MM.1S (cell line): Measurements from ENCODE around the gene UBE2E2.

Experiments
- DNase-seq: peaks from one replicate; pipeline ENCODE4 v3.0.0-alpha.2; 2015
- H2AFZ ChIP-seq: fragments of 300-600 bp; sonication (generic); 2 replicates; pipeline ENCODE4 v1.6.0; 2016; ENCODE audit warnings: antibody characterized with exemption, low read length
- H3F3A ChIP-seq: fragments of 300-600 bp; sonication (generic); 2 replicates; pipeline ENCODE4 v1.6.1; 2016; ENCODE audit warnings: mild to moderate bottlenecking, antibody characterized with exemption, low read length, moderate library complexity, mixed read lengths; ENCODE audit not compliant: insufficient read depth
- H3K27ac ChIP-seq: fragments of 300-600 bp; sonication (generic); 2 replicates; pipeline ENCODE4 v1.5.1; 2016; ENCODE audit warnings: mild to moderate bottlenecking, low read length
- H3K27me3 ChIP-seq: fragments of 300-600 bp; sonication (generic); replicated peaks from 2 replicates; pipeline ENCODE4 v1.6.0; 2016; ENCODE audit warnings: low read length; ENCODE audit not compliant: insufficient read depth
- H3K36me3 ChIP-seq: fragments of 300-600 bp; sonication (generic); replicated peaks from 2 replicates; pipeline ENCODE4 v1.6.1; 2016; ENCODE audit warnings: mild to moderate bottlenecking, low read length, mixed read lengths; ENCODE audit not compliant: insufficient read depth
- H3K4me1 ChIP-seq: fragments of 300-600 bp; sonication (generic); 2 replicates; pipeline ENCODE4 v1.6.1; 2016; ENCODE audit warnings: low read length, mixed read lengths
- H3K4me2 ChIP-seq: fragments of 300-600 bp; sonication (generic); 2 replicates; pipeline ENCODE4 v1.6.0; 2016; ENCODE audit warnings: low read depth, low read length
- H3K4me3 ChIP-seq: fragments of 300-600 bp; sonication (generic); 2 replicates; pipeline ENCODE4 v1.5.1; 2016; ENCODE audit warnings: low read length, mixed read lengths
- H3K79me2 ChIP-seq: fragments of 300-600 bp; sonication (generic); 2 replicates; pipeline ENCODE4 v1.6.1; 2016; ENCODE audit warnings: mixed run types, low read length, mixed read lengths
- H3K9ac ChIP-seq: fragments of 300-600 bp; sonication (generic); 2 replicates; pipeline ENCODE4 v1.6.1; 2016; ENCODE audit warnings: low read length, mixed read lengths
- H3K9me2 ChIP-seq: fragments of 300-600 bp; sonication (generic); replicated peaks from 2 replicates; pipeline ENCODE4 v1.6.1; 2016; ENCODE audit warnings: mild to moderate bottlenecking, low read length, mixed read lengths; ENCODE audit not compliant: insufficient read depth
- H3K9me3 ChIP-seq: fragments of 300-600 bp; sonication (generic); replicated peaks from 2 replicates; pipeline ENCODE4 v1.6.1; 2016; ENCODE audit warnings: mild to moderate bottlenecking, low read length, mixed read lengths; ENCODE audit not compliant: insufficient read depth
- H4K20me1 ChIP-seq: fragments of 300-600 bp; sonication (generic); 2 replicates; pipeline ENCODE4 v1.6.1; 2016; ENCODE audit warnings: mild to moderate bottlenecking, low read length, moderate library complexity, mixed read lengths; ENCODE audit not compliant: insufficient read depth
- EZH2 ChIP-seq: fragments of 300-600 bp; sonication (generic); optimal IDR thresholded peaks from 2 replicates; pipeline ENCODE3; 2017; ENCODE audit warnings: low read depth, mild to moderate bottlenecking, antibody characterized with exemption, low read length, mixed read lengths
- EZH2phosphoT487 ChIP-seq: fragments of 300-600 bp; sonication (generic); IDR thresholded peaks from 2 replicates; pipeline ENCODE4 v1.6.1; 2018; ENCODE audit warnings: antibody characterized with exemption, low read length
- TF ChIP-seq, protein P1 (sequence below): fragments of 300-600 bp; sonication (generic); IDR thresholded peaks from 2 replicates; pipeline ENCODE4 v1.5.1; 2016; ENCODE audit warnings: antibody characterized with exemption, low read length, mixed read lengths

UBE2E2 gene

GRCh38 chr3:23164746-23165145, 38.4 kb upstream of the UBE2E2 start:
- Histone ChIP-seq H3K4me2 (no peak overlapping the region), H3F3A (peaks cover 25% of the 10 kb centered on the region), H3K4me3 (no peak overlapping the region), H3K9me3 (no peaks in the 10 kb centered on the region), H3K9ac (no peak overlapping the region), H3K79me2 (no peaks in the 10 kb centered on the region), H3K36me3 (no peaks in the 10 kb centered on the region), H3K27me3 (no peaks in the 10 kb centered on the region), H3K9me2 (no peaks in the 10 kb centered on the region), H3K4me1 (peaks cover 67% of the 10 kb centered on the region), H4K20me1 (no peaks in the 10 kb centered on the region), H2AFZ (no peak overlapping the region), H3K27ac (no peak overlapping the region)
- no peak for DNase-seq
- TF ChIP-seq EZH2 (no peak), EZH2phosphoT487 (no peak)
- TF ChIP-seq, protein P1, sequence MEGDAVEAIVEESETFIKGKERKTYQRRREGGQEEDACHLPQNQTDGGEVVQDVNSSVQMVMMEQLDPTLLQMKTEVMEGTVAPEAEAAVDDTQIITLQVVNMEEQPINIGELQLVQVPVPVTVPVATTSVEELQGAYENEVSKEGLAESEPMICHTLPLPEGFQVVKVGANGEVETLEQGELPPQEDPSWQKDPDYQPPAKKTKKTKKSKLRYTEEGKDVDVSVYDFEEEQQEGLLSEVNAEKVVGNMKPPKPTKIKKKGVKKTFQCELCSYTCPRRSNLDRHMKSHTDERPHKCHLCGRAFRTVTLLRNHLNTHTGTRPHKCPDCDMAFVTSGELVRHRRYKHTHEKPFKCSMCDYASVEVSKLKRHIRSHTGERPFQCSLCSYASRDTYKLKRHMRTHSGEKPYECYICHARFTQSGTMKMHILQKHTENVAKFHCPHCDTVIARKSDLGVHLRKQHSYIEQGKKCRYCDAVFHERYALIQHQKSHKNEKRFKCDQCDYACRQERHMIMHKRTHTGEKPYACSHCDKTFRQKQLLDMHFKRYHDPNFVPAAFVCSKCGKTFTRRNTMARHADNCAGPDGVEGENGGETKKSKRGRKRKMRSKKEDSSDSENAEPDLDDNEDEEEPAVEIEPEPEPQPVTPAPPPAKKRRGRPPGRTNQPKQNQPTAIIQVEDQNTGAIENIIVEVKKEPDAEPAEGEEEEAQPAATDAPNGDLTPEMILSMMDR, result no peak

- Histone ChIP-seq H3K9ac (no peak overlapping the region), H3K36me3 (no peaks in the 10 kb centered on the region), H3K79me2 (no peaks in the 10 kb centered on the region), H3K27ac (no peak overlapping the region), H4K20me1 (no peaks in the 10 kb centered on the region), H3K9me3 (no peaks in the 10 kb centered on the region), H3K27me3 (no peaks in the 10 kb centered on the region), H3K4me2 (peak overlapping the region; percentile 26; the same call in 1 of the 2 replicates), H3K9me2 (no peaks in the 10 kb centered on the region), H3K4me1 (peaks cover 62% of the 10 kb centered on the region), H3K4me3 (no peak overlapping the region), H2AFZ (no peak overlapping the region), H3F3A (peaks cover 25% of the 10 kb centered on the region)
- TF ChIP-seq, protein P1, result no peak
- no peak for TF ChIP-seq EZH2phosphoT487
- no peak for TF ChIP-seq EZH2
- no peak for DNase-seq
Measured at GRCh38 chr3:23165571-23165970, 37.6 kb upstream of the UBE2E2 start.

DNA sequence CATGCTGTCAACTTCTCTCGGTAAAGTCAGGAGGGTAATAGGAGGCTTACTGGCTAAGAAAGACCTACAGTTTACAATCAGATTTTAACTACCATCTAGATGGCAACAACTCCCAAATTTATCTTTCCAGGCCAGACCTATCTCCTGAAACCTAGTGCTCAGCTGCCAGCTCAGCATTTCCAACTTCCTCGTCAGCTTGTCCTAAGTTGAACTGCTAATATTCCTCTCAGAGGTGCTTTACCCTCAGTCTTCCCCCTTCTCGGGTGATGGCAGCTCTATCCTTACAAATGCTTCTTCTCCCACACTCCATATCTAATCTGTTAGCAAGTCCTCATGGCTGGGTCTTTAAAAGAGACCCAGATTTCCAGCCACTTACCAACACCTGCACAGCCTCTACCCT, 36.9 kb upstream of the UBE2E2 start:
- Histone ChIP-seq H3K79me2 (no peaks in the 10 kb centered on the region), H3K4me2 (peak overlapping the region; percentile 26; the same call in 1 of the 2 replicates), H3F3A (peaks cover 24% of the 10 kb centered on the region), H3K4me1 (peaks cover 55% of the 10 kb centered on the region), H3K27me3 (no peaks in the 10 kb centered on the region), H3K27ac (no peak overlapping the region), H3K4me3 (no peak overlapping the region), H3K9me2 (no peaks in the 10 kb centered on the region), H3K36me3 (no peaks in the 10 kb centered on the region), H3K9ac (no peak overlapping the region), H4K20me1 (no peaks in the 10 kb centered on the region), H3K9me3 (no peaks in the 10 kb centered on the region), H2AFZ (peak overlapping the region; percentile 19; the same call in 1 of the 2 replicates)
- no peak for DNase-seq
- no peak for TF ChIP-seq EZH2phosphoT487
- TF ChIP-seq EZH2, result no peak
- TF ChIP-seq, protein P1, result no peak
